Gastrocnemius medialis (tissue), 4 donors: Measurements from ENCODE around the gene OR4M1. TPM values are rescaled to one million over a fixed set of nuclear protein-coding genes. Genes with fewer than 3 reads are reported as not detected.
"Not testable (repeated sequence)": the region's sequence is repeated elsewhere in the genome, so short reads cannot be mapped to it uniquely, and the experiment has no call there.

Experiments
- ATAC-seq, 2 donors: fragments of 150-250 bp; one replicate each; pipeline ENCODE4 v1.9.1; 2016
- DNase-seq, 2 donors: peaks; one replicate each; pipeline ENCODE4 v3.0.0-alpha.2; 2019
- H3K27ac ChIP-seq, 4 donors: fragments of 200-600 bp; sonication (generic); 1 replicate in 1 of 4; 2 replicates in 3 of 4; pipeline ENCODE4 v1.5.1; 2016 to 2018; ENCODE audit warnings: mild to moderate bottlenecking in 2 of 4, moderate library complexity in 1 of 4
- H3K27me3 ChIP-seq, 3 donors: fragments of 200-600 bp; sonication (generic) in 2 of 3; 1 replicate in 1 of 3; 2 replicates in 2 of 3; pipeline versions ENCODE4 v1.5.1 to v1.6.0; 2016 to 2019; ENCODE audit warnings: mild to moderate bottlenecking in 1 of 3, moderate library complexity in 1 of 3
- H3K36me3 ChIP-seq, 2 donors: fragments of 200-600 bp; sonication (generic) in 1 of 2; one replicate each; pipeline ENCODE4 v1.5.1; 2017 to 2018
- H3K4me1 ChIP-seq, 2 donors: fragments of 200-600 bp; sonication (generic) in 1 of 2; one replicate each; pipeline ENCODE4 v1.5.1; 2016 to 2017; ENCODE audit warnings: mild to moderate bottlenecking in 2 of 2
- H3K4me3 ChIP-seq, 4 donors: fragments of 200-600 bp; sonication (generic) in 3 of 4; 1 replicate in 1 of 4; 2 replicates in 3 of 4; pipeline ENCODE4 v1.5.1; 2016 to 2019; ENCODE audit warnings: mild to moderate bottlenecking in 2 of 4
- H3K9me3 ChIP-seq, 3 donors: fragments of 200-600 bp; sonication (generic) in 2 of 3; 1 replicate in 1 of 3; 2 replicates in 2 of 3; pipeline ENCODE4 v1.5.1; 2016 to 2019
- CTCF ChIP-seq, 5 experiments: fragments of 450-650 bp in 3 of 5; fragments of 200-600 bp in 2 of 5; sonication (generic) in 2 of 5; IDR thresholded peaks in 4 of 5; conservative IDR thresholded peaks in 1 of 5; 1 replicate in 4 of 5; 2 replicates in 1 of 5; pipeline ENCODE4 v1.5.1; 2016 to 2019; ENCODE audit warnings: antibody characterized with exemption in 5 of 5, mild to moderate bottlenecking in 3 of 5, moderate library complexity in 3 of 5
- POLR2A ChIP-seq, 2 donors: fragments of 450-650 bp; IDR thresholded peaks; one replicate each; pipeline ENCODE4 v1.6.1; 2017; ENCODE audit warnings: antibody characterized with exemption in 2 of 2, mild to moderate bottlenecking in 2 of 2, moderate library complexity in 2 of 2
- in situ Hi-C, 4 donors: fragments of 200-750 bp; cut with MboI; loops; one replicate each; pipeline versions ENCODE4 v1.15.0 to v1.8.0; 2017; ENCODE audit warnings: low sequenced_read_pairs in 4 of 4
- intact Hi-C: fragments of 100-400 bp; cut with DNase I; formaldehyde crosslinking; loops from one replicate; pipeline ENCODE4 v1.15.1; 2023; ENCODE audit warnings: low total_unique reads
- total RNA-seq, 4 donors: library from RNA; depleted of rRNA; stranded (reverse); fragments of >200 nt; gene quantifications; one replicate each; pipeline versions ENCODE4 v1.1.0 to v1.2.3, GENCODE V29; 2016

Gene OR4M1
- total RNA-seq = not detected

GRCh38 chr14:19773204-19773603, at the start of gene OR4M1:
Gene OR4M1 (plus strand): TSS chr14:19773504. CDS start chr14:19780323, 6,819 bp downstream.
- H3K27ac ChIP-seq, H3K4me3 ChIP-seq, H3K4me1 ChIP-seq, H3K9me3 ChIP-seq, H3K36me3 ChIP-seq, ATAC-seq, intact Hi-C loops, DNase-seq, H3K27me3 ChIP-seq, in situ Hi-C loops: not testable (repeated sequence)

GRCh38 chr14:19729359-19729758, 43.9 kb upstream of the OR4M1 start:
- in situ Hi-C loops = no loop called here
- H3K36me3 ChIP-seq = no peaks in the 10 kb centered on the region
- no peak for DNase-seq

GRCh38 chr14:19729763-19730162, 43.5 kb upstream of the OR4M1 start:
- intact Hi-C loops = no loop called here
- Histone ChIP-seq H3K4me3 (no peak overlapping the region), H3K9me3 (peaks cover 0 to 6% (median 3%) of the 10 kb centered on the region in 3 donors), H3K4me1 (no peaks in the 10 kb centered on the region), H3K36me3 (no peaks in the 10 kb centered on the region), H3K27ac (no peak overlapping the region), H3K27me3 (no peaks in the 10 kb centered on the region)
- in situ Hi-C loops = no loop called here
- ATAC-seq (no peak), DNase-seq (no peak)
- TF ChIP-seq CTCF (IDR thresholded peaks at IDR 0.05 in 4 of 5, conservative IDR thresholded peaks at IDR 0.05 in 1 of 5) (no peak), POLR2A (IDR thresholded peaks at IDR 0.05) (no peak)

More at GRCh38 chr14:19729359-19729758, 43.9 kb upstream of the OR4M1 start:
- no peak for ATAC-seq
- Histone ChIP-seq H3K27ac (no peak overlapping the region), H3K4me3 (no peak overlapping the region), H3K9me3 (peaks cover 0 to 6% (median 3%) of the 10 kb centered on the region in 3 donors), H3K4me1 (no peaks in the 10 kb centered on the region), H3K27me3 (no peaks in the 10 kb centered on the region)
- no peak for TF ChIP-seq POLR2A (IDR thresholded peaks at IDR 0.05)
- TF ChIP-seq CTCF (IDR thresholded peaks at IDR 0.05 in 4 of 5, conservative IDR thresholded peaks at IDR 0.05 in 1 of 5) = no peak
- intact Hi-C loops = no loop called here

- in situ Hi-C loops, H3K4me1 ChIP-seq, intact Hi-C loops, H3K9me3 ChIP-seq, H3K4me3 ChIP-seq, H3K36me3 ChIP-seq, H3K27me3 ChIP-seq, H3K27ac ChIP-seq, DNase-seq, ATAC-seq: not testable (repeated sequence)
These were observed 39.4 kb upstream of the OR4M1 start for GRCh38 chr14:19733893-19734292.

- TF ChIP-seq CTCF (IDR thresholded peaks at IDR 0.05 in 4 of 5, conservative IDR thresholded peaks at IDR 0.05 in 1 of 5) (no peak), POLR2A (IDR thresholded peaks at IDR 0.05) (no peak)
- in situ Hi-C loops (no loop called here), intact Hi-C loops (no loop called here)
- DNase-seq (no peak), ATAC-seq (peak in 1 of 2 donors; percentile 90)
- no peaks in the 10 kb centered on the region for H3K27me3 ChIP-seq
- no peak within 1 kb of the TSS for H3K27ac ChIP-seq
- no peak within 1 kb of the TSS for H3K4me3 ChIP-seq
- no peaks in the 10 kb centered on the region for H3K4me1 ChIP-seq
- no peaks in the 10 kb centered on the region for H3K9me3 ChIP-seq
- H3K36me3 ChIP-seq = no peaks in the 10 kb centered on the region
These were observed 30.0 kb upstream of the OR4M1 start, which contains the start of gene OR4Q3 for GRCh38 chr14:19743256-19743655. Gene OR4Q3 (plus strand): TSS chr14:19743571.

- in situ Hi-C loops, H3K27me3 ChIP-seq, H3K4me1 ChIP-seq, H3K27ac ChIP-seq, H3K36me3 ChIP-seq, H3K9me3 ChIP-seq, DNase-seq, intact Hi-C loops, H3K4me3 ChIP-seq, ATAC-seq: not testable (repeated sequence)
These were observed 21.0 kb upstream of the OR4M1 start for GRCh38 chr14:19752316-19752715.
